ENCODE results near the gene COL19A1.

The COL19A1 gene

DNA sequence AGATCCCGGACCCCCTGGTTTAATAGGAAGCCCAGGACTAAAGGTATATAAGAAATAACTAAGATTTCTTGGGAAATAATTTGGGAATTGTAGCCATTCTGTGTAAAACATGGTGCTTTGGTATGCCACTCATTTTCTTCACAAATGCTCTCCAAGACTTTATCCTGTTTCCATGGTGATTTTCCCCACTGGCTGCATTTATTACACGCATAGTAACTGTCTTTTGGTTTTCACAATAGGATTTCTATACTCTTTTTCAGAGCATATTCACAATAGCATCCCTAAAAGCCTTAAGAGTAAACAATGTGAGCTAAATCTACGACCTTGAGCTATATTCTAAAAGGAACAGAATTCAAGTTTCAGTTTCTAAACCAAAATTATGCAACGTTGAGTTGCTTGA is 275.7 kb downstream of the COL19A1 start:
- TF ChIP-seq, protein P1, sequence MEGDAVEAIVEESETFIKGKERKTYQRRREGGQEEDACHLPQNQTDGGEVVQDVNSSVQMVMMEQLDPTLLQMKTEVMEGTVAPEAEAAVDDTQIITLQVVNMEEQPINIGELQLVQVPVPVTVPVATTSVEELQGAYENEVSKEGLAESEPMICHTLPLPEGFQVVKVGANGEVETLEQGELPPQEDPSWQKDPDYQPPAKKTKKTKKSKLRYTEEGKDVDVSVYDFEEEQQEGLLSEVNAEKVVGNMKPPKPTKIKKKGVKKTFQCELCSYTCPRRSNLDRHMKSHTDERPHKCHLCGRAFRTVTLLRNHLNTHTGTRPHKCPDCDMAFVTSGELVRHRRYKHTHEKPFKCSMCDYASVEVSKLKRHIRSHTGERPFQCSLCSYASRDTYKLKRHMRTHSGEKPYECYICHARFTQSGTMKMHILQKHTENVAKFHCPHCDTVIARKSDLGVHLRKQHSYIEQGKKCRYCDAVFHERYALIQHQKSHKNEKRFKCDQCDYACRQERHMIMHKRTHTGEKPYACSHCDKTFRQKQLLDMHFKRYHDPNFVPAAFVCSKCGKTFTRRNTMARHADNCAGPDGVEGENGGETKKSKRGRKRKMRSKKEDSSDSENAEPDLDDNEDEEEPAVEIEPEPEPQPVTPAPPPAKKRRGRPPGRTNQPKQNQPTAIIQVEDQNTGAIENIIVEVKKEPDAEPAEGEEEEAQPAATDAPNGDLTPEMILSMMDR (IDR thresholded peaks at IDR 0.05; ENCODE audit: low read depth, low read length): no peak
- no peak for DNase-seq (ENCODE audit: low read depth, low spot score)
- H3K4me3 ChIP-seq (ENCODE audit: low read depth, low read length): no peak overlapping the region
- in situ Hi-C loops (cut with HindIII; ENCODE audit: low sequenced_read_pairs): no loop called here

DNA sequence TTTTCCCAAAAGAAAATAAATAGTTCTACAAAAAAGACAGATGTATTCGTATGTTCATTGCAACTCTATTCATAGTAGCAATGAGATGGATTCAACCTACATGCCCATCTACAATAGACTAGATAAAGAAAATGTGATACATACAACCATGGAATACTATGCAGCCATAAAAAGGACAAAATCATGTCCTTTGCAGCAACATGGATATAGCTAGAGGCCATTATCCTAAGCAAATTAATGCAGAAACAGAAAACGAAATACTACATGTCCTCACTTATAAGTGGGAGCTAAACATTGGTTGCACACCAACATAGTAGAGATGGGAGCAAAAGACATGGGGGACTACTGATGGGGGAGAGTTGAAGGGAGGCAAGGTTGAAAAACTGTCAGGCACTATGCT is 278.8 kb downstream of the COL19A1 start:
- in situ Hi-C loops (cut with HindIII; ENCODE audit: low sequenced_read_pairs): no loop called here
- H3K4me3 ChIP-seq (ENCODE audit: low read depth, low read length): no peak overlapping the region
- DNase-seq (ENCODE audit: low read depth, low spot score): no peak
- TF ChIP-seq, protein P1 (IDR thresholded peaks at IDR 0.05; ENCODE audit: low read depth, low read length): no peak

DNA sequence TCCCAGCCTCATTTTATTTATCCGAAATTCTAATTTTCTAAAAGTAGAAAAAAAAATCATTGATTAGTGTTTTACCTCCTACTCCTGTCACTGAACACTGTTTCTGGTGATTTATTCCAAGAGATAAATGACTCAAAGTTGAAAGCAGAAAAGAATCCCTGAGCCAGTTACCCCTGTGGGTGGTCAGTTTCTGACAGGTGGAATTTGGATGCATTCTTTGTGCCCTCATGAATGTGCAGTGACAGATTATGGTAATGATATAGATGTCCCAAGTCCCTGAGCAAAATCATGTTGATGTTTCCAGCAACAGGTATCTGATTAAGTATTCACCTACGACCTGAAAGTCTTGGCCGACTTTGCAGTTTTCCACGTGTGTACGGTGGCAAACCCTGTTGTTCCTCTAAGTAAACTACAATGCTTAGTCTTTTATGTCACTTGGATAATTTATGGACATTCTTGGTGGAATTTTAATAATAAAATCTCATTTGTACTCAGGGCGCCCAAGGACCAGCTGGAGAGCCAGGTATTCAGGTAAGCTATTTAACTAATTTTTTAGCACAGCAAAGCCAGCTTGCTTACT is 282.9 kb downstream of the COL19A1 start:
- TF ChIP-seq, protein P1 (IDR thresholded peaks at IDR 0.05; ENCODE audit: low read depth, low read length): no peak
- no peak for DNase-seq (ENCODE audit: low read depth, low spot score)
- no peak overlapping the region for H3K4me3 ChIP-seq (ENCODE audit: low read depth, low read length)
- in situ Hi-C loops (cut with HindIII; ENCODE audit: low sequenced_read_pairs): no loop called here

DNA sequence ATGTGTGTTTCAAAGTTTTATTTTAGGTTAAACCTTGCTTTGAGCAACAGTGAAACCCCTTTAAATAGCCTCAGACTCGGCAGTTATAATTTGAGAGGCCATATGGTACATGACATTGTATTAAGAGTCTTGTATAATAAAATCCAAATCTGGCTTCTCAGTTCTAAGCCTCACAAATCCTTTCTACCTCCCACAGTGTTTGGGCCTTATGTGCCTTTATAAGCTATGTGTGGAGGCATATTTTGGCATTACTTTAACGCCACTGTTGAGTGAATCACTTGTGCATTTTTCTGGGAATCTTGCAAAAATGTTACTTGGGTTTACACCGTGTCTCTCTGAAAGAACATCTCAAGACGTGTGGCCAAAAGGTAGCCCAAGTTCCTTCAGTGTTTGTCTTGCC is 284.2 kb downstream of the COL19A1 start:
- DNase-seq (ENCODE audit: low read depth, low spot score): no peak
- in situ Hi-C loops (cut with HindIII; ENCODE audit: low sequenced_read_pairs): no loop called here
- no peak overlapping the region for H3K4me3 ChIP-seq (ENCODE audit: low read depth, low read length)
- TF ChIP-seq, protein P1 (IDR thresholded peaks at IDR 0.05; ENCODE audit: low read depth, low read length): no peak

DNA sequence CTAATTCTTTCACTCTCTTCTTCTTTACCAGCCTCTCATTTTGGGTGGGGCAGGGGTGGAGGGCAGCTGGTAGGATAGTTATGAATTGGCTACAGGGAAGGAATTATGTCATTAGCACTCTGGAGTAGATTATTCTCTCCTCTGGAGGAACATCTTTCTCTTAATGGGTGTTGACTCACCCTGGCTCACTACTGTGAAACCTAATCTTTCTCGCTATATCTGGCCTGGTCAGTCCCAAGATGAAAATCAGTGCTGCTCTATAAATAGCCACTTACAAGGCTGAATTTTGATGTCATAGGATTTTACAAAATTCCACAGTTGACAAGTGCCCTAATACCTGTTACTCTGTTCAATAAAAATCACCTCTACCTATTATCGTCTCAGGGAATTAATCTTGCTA is 285.3 kb downstream of the COL19A1 start:
- in situ Hi-C loops (cut with HindIII; ENCODE audit: low sequenced_read_pairs): no loop called here
- TF ChIP-seq, protein P1 (IDR thresholded peaks at IDR 0.05; ENCODE audit: low read depth, low read length): no peak
- peak; percentile 5 for DNase-seq (ENCODE audit: low read depth, low spot score)
- no peak overlapping the region for H3K4me3 ChIP-seq (ENCODE audit: low read depth, low read length)

DNA sequence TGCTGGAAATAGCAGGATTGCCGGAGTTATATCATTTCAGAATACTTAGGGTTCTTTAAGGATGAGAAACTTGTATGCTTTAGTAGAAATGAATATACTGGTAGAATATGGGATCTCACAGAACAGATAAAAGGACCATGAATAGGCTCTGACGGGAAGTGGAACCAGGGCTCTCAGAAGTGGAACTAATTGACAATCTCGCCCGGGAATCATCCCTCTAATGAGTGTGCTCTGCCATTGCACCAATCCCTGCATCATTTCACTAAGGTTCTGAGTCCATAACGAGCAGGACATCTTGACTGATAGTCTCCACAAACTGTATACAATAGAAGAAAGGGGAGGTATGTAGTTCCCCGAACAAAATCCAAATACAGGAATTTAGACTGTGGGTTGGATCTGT is 286.4 kb downstream of the COL19A1 start:
- in situ Hi-C loops (cut with HindIII; ENCODE audit: low sequenced_read_pairs): no loop called here
- H3K4me3 ChIP-seq (ENCODE audit: low read depth, low read length): no peak overlapping the region
- TF ChIP-seq, protein P1 (IDR thresholded peaks at IDR 0.05; ENCODE audit: low read depth, low read length): no peak
- no peak for DNase-seq (ENCODE audit: low read depth, low spot score)

DNA sequence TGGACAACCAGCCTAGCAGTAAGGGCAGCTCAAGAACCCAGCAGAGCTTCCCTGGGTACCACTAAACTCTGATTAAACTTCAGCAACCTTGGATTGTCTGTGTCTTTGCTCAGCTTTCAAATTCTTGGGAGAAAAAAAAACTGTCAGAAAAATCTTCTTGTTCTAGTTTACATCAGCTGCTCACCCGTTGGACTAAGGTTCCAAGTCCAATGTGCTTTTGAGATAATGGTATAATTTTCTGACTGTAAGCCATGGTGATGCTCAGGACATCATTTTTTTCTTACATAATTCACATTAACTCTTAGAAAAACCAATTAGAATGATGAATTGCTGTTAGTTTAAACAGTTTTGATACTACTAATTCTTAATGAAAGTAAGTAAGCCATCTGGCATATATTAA is 290.7 kb downstream of the COL19A1 start:
- DNase-seq (ENCODE audit: low read depth, low spot score): no peak
- in situ Hi-C loops (cut with HindIII; ENCODE audit: low sequenced_read_pairs): no loop called here
- TF ChIP-seq, protein P1 (IDR thresholded peaks at IDR 0.05; ENCODE audit: low read depth, low read length): no peak
- H3K4me3 ChIP-seq (ENCODE audit: low read depth, low read length): no peak overlapping the region
